ENCODE measurements around the gene LRP6. TPM values are rescaled to one million over a fixed set of nuclear protein-coding genes. Genes with fewer than 3 reads are reported as not detected.

The LRP6 gene
- total and polyA plus RNA-seq, 2 of the 8 experiments (the other 6 are each of a cell fraction or from before 2014, with no cell fraction given) = 53.6 to 73.2 TPM

GRCh38 chr12:12087693-12088034 lies 179.2 kb downstream of the LRP6 start (continued):
- TF ChIP-seq KDM4A (IDR thresholded peaks at IDR 0.05; ENCODE audit: low read depth, low read length, severe bottlenecking) (no peak), TAF7 (optimal IDR thresholded peaks at IDR 0.05; ENCODE audit: borderline replicate concordance, low read depth, low read length) (no peak), SIX5 (IDR thresholded peaks at IDR 0.05; ENCODE audit: low read depth, low read length) (no peak), CREB1 (IDR thresholded peaks at IDR 0.05) (no peak), TAF1 (IDR thresholded peaks at IDR 0.05; ENCODE audit: low read depth, low read length) (no peak), TCF12 (IDR thresholded peaks at IDR 0.05; ENCODE audit: low read depth, low read length) (no peak), MAFK (IDR thresholded peaks at IDR 0.05; ENCODE audit: low read depth, low read length) (no peak), ZNF274 (IDR thresholded peaks at IDR 0.05; ENCODE audit: borderline replicate concordance, extremely low read depth, low read length) (no peak), CBX5 (IDR thresholded peaks at IDR 0.05; ENCODE audit: low read depth, low read length) (no peak), TEAD4 (IDR thresholded peaks at IDR 0.05; ENCODE audit: low read depth, low read length) (no peak), RBBP5 (IDR thresholded peaks at IDR 0.05; ENCODE audit: borderline replicate concordance, low read depth, low read length) (no peak)

Data from H1 (cell line).